CD4-positive, alpha-beta T cell treated with Interleukin-21 for 1 hour (primary cell): ENCODE results near the gene NUP50.

Experiments
- DNase-seq: peaks from one replicate; pipeline ENCODE4 v3.0.0-alpha.2; 2020

The NUP50 gene

GRCh38 chr22:45233827-45234226, 70.1 kb downstream of the NUP50 start:
- DNase-seq, result no peak

GRCh38 chr22:45235101-45235777, 71.5 kb downstream of the NUP50 start:
- no peak for DNase-seq

GRCh38 chr22:45235851-45236342, 72.2 kb downstream of the NUP50 start:
- no peak for DNase-seq

- no peak for DNase-seq
These were observed 73.6 kb downstream of the NUP50 start for GRCh38 chr22:45237065-45237990.
